ENCODE data around the gene CXXC4. TPM values are rescaled to one million over a fixed set of nuclear protein-coding genes. Genes with fewer than 3 reads are reported as not detected.

CXXC4 gene
- total RNA-seq, 1 donor = 0.43 TPM

GRCh38 chr4:104519588-104519987 is 24.9 kb upstream of the CXXC4 start:
- DNase-seq (ENCODE audit: low read depth) = peak; percentile 4
- no peak overlapping the region for H3K4me3 ChIP-seq (ENCODE audit: low read depth, low read length)
- TF ChIP-seq, protein P1, sequence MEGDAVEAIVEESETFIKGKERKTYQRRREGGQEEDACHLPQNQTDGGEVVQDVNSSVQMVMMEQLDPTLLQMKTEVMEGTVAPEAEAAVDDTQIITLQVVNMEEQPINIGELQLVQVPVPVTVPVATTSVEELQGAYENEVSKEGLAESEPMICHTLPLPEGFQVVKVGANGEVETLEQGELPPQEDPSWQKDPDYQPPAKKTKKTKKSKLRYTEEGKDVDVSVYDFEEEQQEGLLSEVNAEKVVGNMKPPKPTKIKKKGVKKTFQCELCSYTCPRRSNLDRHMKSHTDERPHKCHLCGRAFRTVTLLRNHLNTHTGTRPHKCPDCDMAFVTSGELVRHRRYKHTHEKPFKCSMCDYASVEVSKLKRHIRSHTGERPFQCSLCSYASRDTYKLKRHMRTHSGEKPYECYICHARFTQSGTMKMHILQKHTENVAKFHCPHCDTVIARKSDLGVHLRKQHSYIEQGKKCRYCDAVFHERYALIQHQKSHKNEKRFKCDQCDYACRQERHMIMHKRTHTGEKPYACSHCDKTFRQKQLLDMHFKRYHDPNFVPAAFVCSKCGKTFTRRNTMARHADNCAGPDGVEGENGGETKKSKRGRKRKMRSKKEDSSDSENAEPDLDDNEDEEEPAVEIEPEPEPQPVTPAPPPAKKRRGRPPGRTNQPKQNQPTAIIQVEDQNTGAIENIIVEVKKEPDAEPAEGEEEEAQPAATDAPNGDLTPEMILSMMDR (IDR thresholded peaks at IDR 0.05; ENCODE audit: insufficient read depth, low read depth, low read length) = no peak

DNA sequence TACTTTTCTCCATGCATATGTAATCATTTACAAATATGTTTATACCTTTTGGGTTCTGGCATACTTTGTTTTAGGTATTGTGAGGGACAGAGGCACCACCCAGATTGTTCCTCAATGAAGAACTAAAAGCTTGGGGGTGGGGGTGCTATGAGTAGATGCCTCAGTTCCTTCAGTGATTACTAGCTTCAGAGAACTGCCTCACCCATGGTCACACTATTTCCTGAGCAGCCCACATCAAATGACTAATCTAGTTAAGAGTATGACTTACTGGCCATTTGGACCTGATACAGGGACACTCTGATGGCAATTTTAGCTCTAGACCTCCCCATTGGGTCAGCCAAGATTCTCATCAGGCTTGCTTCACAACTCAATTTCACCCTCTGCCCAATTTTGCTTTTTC is 22.2 kb upstream of the CXXC4 start:
- H3K4me3 ChIP-seq (ENCODE audit: low read depth, low read length) = no peak overlapping the region
- no peak for DNase-seq (ENCODE audit: low read depth)
- TF ChIP-seq, protein P1 (IDR thresholded peaks at IDR 0.05; ENCODE audit: insufficient read depth, low read depth, low read length) = no peak

GRCh38 chr4:104508224-104508623 is 13.5 kb upstream of the CXXC4 start:
- H3K4me3 ChIP-seq (ENCODE audit: low read depth, low read length) = no peak overlapping the region
- no peak for DNase-seq (ENCODE audit: low read depth)
- TF ChIP-seq, protein P1 (IDR thresholded peaks at IDR 0.05; ENCODE audit: insufficient read depth, low read depth, low read length) = no peak

DNA sequence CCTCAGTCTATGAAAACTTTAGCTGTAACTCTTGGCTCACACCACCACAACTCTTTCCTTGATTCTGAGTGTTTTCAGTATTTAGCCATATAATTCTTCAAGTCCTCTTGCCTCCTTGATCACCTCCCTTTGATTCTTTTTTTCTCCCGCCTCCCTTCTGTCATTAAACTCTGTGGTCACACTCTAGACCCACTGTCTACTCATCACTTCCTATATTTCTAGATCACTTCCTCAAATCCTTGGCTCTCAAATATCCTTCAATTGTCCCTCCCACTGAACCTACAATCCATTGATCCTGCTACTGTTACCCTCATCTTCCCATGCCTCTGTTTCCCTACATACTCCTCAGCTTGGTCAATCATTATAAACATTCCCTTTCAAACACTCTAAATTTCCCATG is 12.4 kb upstream of the CXXC4 start:
- TF ChIP-seq, protein P1 (IDR thresholded peaks at IDR 0.05; ENCODE audit: insufficient read depth, low read depth, low read length) = no peak
- no peak overlapping the region for H3K4me3 ChIP-seq (ENCODE audit: low read depth, low read length)
- DNase-seq (ENCODE audit: low read depth) = no peak

- no peak for DNase-seq (ENCODE audit: low read depth)
- H3K4me3 ChIP-seq (ENCODE audit: low read depth, low read length) = no peak overlapping the region
- TF ChIP-seq, protein P1 (IDR thresholded peaks at IDR 0.05; ENCODE audit: insufficient read depth, low read depth, low read length) = no peak
Observed at GRCh38 chr4:104504536-104504935, 9.8 kb upstream of the CXXC4 start.

DNA sequence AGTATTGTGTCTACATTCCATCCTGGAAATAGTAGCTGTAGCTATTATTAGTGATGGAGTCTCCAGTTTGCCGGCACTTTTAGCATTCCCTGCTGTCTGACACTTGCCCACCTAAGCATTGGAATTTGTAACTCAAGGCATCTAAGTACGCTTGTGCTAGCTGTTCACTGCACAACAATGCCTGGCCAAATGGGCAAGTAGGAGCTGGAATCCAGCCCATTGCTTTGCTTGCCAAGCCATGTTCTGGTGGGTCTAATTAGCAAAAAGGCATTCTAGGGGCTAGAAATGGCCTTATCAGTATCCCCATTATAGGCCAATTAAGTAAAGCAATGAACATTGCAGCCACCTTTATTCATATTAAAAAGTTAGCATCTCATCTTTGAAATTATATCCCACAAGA is 7.8 kb upstream of the CXXC4 start:
- H3K4me3 ChIP-seq (ENCODE audit: low read depth, low read length) = no peak overlapping the region
- TF ChIP-seq, protein P1 (IDR thresholded peaks at IDR 0.05; ENCODE audit: insufficient read depth, low read depth, low read length) = no peak
- DNase-seq (ENCODE audit: low read depth) = no peak

DNA sequence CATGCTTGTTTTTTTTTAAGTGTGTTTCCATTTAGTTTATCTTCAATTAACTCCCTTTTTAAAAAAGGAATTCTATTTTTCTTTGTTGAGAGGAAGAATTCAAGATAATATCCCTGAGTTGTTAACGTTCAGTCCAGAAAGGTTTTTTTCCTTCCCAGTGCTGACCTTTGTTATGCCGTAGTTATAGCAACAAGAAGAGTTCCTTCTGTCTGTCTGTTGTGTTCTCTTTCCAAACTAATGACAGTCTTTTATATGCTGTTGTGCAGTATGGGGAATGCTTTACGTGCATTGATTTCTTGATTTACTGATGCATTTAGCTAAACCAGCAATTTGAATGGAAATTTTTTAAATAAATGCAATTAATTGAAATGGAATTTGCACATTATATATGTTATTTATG is 6.6 kb upstream of the CXXC4 start:
- TF ChIP-seq, protein P1 (IDR thresholded peaks at IDR 0.05; ENCODE audit: insufficient read depth, low read depth, low read length) = no peak
- no peak for DNase-seq (ENCODE audit: low read depth)
- H3K4me3 ChIP-seq (ENCODE audit: low read depth, low read length) = no peak overlapping the region

Measured in fibroblast of villous mesenchyme (primary cell).